Spinal cord (tissue), 10 donors: ENCODE data around the gene GDF11. TPM values are rescaled to one million over a fixed set of nuclear protein-coding genes. Genes with fewer than 3 reads are reported as not detected.

Experiments
- DNase-seq, 6 donors: peaks; one replicate each; pipeline versions ENCODE4 v3.0.0 to v3.0.0-alpha.2; 2013 to 2015; ENCODE audit warnings: low spot score in 6 of 6, low read depth in 4 of 6
- H3K27ac ChIP-seq: one replicate; pipeline ENCODE4 v1.5.1; 2013; ENCODE audit warnings: low read depth, low read length, control low read depth
- H3K27me3 ChIP-seq: one replicate; pipeline ENCODE4 v1.6.1; 2013; ENCODE audit warnings: low read length; ENCODE audit not compliant: control insufficient read depth, insufficient read depth
- H3K36me3 ChIP-seq: one replicate; pipeline ENCODE4 v1.6.1; 2013; ENCODE audit warnings: low read length; ENCODE audit not compliant: control insufficient read depth, insufficient read depth
- H3K4me1 ChIP-seq: one replicate; pipeline ENCODE4 v1.6.1; 2013; ENCODE audit warnings: low read length; ENCODE audit not compliant: control insufficient read depth, insufficient read depth
- H3K4me3 ChIP-seq: one replicate; pipeline ENCODE4 v1.5.1; 2013; ENCODE audit warnings: low read depth, low read length, control low read depth
- H3K9me3 ChIP-seq: one replicate; pipeline ENCODE4 v1.6.1; 2013; ENCODE audit warnings: low read length; ENCODE audit not compliant: control insufficient read depth, insufficient read depth
- WGBS: methylation state at CpG from one replicate; pipeline ENCODE4 v1.1.5; 2013; ENCODE audit warnings: missing lambda C conversion rate; ENCODE audit not compliant: insufficient coverage; 5-methylcytosine and 5-hydroxymethylcytosine counted together
- polyA plus RNA-seq, 2 donors: library from polyadenylated mRNA; unstranded; fragments of 120-200 nt; gene quantifications; one replicate each; pipeline ENCODE4 v1.2.1, GENCODE V29; 2013; ENCODE audit not compliant: insufficient read length in 2 of 2
- total RNA-seq, 2 donors: library from RNA; depleted of rRNA in 1 of 2; stranded (reverse); fragments of 120-200 nt in 1 of 2; fragments of >200 nt in 1 of 2; gene quantifications; one replicate each; pipeline versions ENCODE4 v1.2.3 to v1.2.4, GENCODE V29; 2013 to 2014
- donor health status: healthy.

GDF11 gene
- total and polyA plus RNA-seq, 4 donors: 9.6 to 36.1 (median 21.2) TPM

DNA sequence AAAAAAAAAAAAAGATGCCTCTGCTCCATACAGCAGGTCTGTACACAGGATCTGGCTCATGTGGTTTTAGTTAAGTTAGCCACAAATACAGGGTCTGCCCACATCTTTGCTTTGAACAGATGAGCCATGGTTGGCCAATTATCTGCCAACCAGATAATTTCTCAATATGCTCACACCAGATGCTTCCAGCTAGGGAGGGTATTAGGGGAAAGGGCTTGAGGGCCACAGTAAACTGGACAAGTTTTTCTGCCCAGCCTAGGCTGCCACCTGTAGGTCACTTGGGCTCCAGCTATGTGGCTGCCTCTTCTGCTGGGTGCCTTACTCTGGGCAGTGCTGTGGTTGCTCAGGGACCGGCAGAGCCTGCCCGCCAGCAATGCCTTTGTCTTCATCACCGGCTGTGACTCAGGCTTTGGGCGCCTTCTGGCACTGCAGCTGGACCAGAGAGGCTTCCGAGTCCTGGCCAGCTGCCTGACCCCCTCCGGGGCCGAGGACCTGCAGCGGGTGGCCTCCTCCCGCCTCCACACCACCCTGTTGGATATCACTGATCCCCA lies 22.0 kb upstream of the GDF11 start:
- Histone ChIP-seq H3K4me3 (no peak overlapping the region), H3K36me3 (peaks cover 55% of the 10 kb centered on the region), H3K27ac (no peak overlapping the region), H3K4me1 (peaks cover 68% of the 10 kb centered on the region), H3K9me3 (no peaks in the 10 kb centered on the region), H3K27me3 (no peaks in the 10 kb centered on the region)
- DNase-seq: peak in 1 of 6 donors; percentile 69
- WGBS: 36% methylated on average over 9 of the region's 9 CpGs

GRCh38 chr12:55721601-55722213 lies 21.2 kb upstream of the GDF11 start:
- Histone ChIP-seq H3K4me3 (no peak overlapping the region), H3K9me3 (no peaks in the 10 kb centered on the region), H3K4me1 (peaks cover 65% of the 10 kb centered on the region), H3K27me3 (no peaks in the 10 kb centered on the region), H3K27ac (no peak overlapping the region), H3K36me3 (peaks cover 62% of the 10 kb centered on the region)
- WGBS: 78% methylated on average over 10 of the region's 14 CpGs
- DNase-seq: no peak

GRCh38 chr12:55722948-55723347 lies 20.0 kb upstream of the GDF11 start:
- Histone ChIP-seq H3K4me3 (no peak overlapping the region), H3K4me1 (peaks cover 66% of the 10 kb centered on the region), H3K27me3 (no peaks in the 10 kb centered on the region), H3K36me3 (peaks cover 68% of the 10 kb centered on the region), H3K27ac (no peak overlapping the region), H3K9me3 (no peaks in the 10 kb centered on the region)
- 100% methylated on average over 1 of the region's 8 CpGs for WGBS
- no peak for DNase-seq

- H3K27ac ChIP-seq: no peak overlapping the region
- H3K27me3 ChIP-seq: no peaks in the 10 kb centered on the region
- no peaks in the 10 kb centered on the region for H3K9me3 ChIP-seq
- 83% methylated on average over 10 of the region's 10 CpGs for WGBS
- H3K4me3 ChIP-seq: no peak overlapping the region
- peaks cover 61% of the 10 kb centered on the region for H3K4me1 ChIP-seq
- peaks cover 64% of the 10 kb centered on the region for H3K36me3 ChIP-seq
- DNase-seq: no peak
Observed at GRCh38 chr12:55723516-55724225, 19.3 kb upstream of the GDF11 start.

DNA sequence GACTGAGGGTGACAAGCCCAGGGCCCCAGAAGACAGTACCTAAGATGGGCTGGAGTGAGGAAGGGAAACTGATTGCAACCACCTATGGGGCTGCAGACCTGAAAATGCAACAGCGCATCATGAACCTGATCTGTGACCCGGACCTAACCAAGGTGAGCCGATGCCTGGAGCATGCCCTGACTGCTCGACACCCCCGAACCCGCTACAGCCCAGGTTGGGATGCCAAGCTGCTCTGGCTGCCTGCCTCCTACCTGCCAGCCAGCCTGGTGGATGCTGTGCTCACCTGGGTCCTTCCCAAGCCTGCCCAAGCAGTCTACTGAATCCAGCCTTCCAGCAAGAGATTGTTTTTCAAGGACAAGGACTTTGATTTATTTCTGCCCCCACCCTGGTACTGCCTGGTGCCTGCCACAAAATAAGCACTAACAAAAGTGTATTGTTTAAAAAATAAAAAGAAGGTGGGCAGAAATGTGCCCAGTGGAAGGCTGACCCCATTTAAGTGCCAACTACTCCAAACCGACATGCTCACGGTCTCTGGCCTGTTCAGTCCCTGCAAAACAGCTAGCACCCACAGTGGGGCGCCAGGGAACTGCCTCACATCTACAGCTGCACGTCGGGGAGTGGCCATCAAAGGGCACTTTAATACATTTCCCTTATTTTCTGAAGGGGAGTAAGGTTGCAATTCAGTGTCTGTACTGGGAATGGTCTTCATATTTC lies 18.5 kb upstream of the GDF11 start:
- Histone ChIP-seq H3K27me3 (no peaks in the 10 kb centered on the region), H3K36me3 (peaks cover 57% of the 10 kb centered on the region), H3K9me3 (no peaks in the 10 kb centered on the region), H3K4me1 (peaks cover 58% of the 10 kb centered on the region), H3K27ac (no peak overlapping the region), H3K4me3 (no peak overlapping the region)
- peak in 2 of 6 donors; percentile 65 to 67 for DNase-seq
- WGBS: 72% methylated on average over 8 of the region's 11 CpGs

DNA sequence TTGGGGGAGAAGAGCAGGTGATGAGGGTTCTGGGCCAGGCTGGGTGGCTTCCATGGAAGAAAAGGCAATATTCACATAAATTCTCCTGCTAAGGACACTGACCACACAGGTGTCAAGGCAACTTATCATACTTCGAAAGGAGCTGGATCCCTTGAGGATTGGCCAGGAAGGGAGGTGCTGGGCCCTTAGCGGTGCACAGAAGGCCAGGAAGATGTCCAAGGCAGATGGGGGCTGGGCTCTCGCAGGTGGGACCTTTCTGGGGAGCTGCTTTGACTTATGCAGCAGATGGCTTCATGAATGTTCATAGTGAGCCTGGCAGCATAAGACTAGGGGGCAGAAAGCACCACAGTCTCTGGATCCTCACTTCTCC lies 18.0 kb upstream of the GDF11 start:
- peaks cover 52% of the 10 kb centered on the region for H3K36me3 ChIP-seq
- DNase-seq: no peak
- no peak overlapping the region for H3K27ac ChIP-seq

DNA sequence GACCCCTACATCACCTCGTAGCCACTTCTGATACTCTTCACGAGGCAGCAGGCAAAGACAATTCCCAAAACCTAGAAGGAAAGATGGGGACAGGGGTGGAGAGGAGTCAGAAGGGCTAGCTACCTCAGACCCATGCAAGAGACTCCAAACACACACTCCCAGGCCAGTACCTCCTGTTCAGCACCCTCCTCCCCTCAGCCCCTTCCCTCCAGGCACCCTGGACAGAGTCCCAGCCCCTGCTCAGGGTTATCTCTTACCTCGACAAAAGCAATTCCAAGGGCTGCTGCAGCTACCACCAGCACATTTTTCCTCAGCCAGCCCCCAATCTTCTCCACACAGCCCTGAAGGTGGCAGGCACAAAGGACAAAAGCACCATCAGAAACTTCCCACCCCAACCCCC lies 17.4 kb upstream of the GDF11 start:
- Histone ChIP-seq H3K9me3 (no peaks in the 10 kb centered on the region), H3K4me3 (no peak overlapping the region), H3K27ac (no peak overlapping the region), H3K4me1 (peaks cover 58% of the 10 kb centered on the region), H3K27me3 (no peaks in the 10 kb centered on the region), H3K36me3 (peaks cover 48% of the 10 kb centered on the region)
- 85% methylated on average over 1 of the region's 3 CpGs for WGBS
- DNase-seq: no peak

More for the DNA sequence above, 18.0 kb upstream of the GDF11 start:
- 58% methylated on average over 2 of the region's 3 CpGs for WGBS
- Histone ChIP-seq H3K4me1 (peaks cover 58% of the 10 kb centered on the region), H3K9me3 (no peaks in the 10 kb centered on the region), H3K27me3 (no peaks in the 10 kb centered on the region), H3K4me3 (no peak overlapping the region)

DNA sequence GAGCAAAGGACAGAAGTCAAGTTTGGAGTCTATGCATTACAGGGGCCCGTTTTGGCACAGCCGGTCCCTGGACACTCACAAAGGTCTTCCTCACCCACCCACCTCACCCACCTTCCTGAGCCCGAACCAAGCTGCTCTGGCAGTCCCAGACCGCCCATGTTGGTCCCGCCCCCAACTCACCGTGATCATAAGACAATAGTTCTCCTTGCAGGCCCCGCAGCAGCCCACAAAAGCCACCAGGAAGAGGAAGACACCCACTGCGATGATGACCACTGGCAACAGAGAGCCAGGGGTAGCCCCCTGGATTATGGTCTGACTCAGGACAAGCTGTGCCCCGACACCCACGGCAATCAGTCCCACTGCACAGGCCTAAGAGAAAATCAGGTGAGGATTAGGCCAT lies 16.0 kb upstream of the GDF11 start:
- DNase-seq: no peak
- Histone ChIP-seq H3K27me3 (no peaks in the 10 kb centered on the region), H3K4me3 (peak overlapping the region; percentile 82), H3K4me1 (peaks cover 56% of the 10 kb centered on the region), H3K27ac (no peak overlapping the region), H3K9me3 (no peaks in the 10 kb centered on the region), H3K36me3 (peaks cover 39% of the 10 kb centered on the region)
- 55% methylated on average over 10 of the region's 10 CpGs for WGBS

- DNase-seq: no peak
- Histone ChIP-seq H3K27ac (peak overlapping the region; percentile 96), H3K36me3 (peaks cover 44% of the 10 kb centered on the region), H3K4me3 (peak overlapping the region; percentile 82), H3K9me3 (no peaks in the 10 kb centered on the region), H3K4me1 (peaks cover 61% of the 10 kb centered on the region), H3K27me3 (no peaks in the 10 kb centered on the region)
- 8% methylated on average over 4 of the region's 9 CpGs for WGBS
Observed at GRCh38 chr12:55727643-55728185, 15.2 kb upstream of the GDF11 start.
